K562 (cell line): Measurements from ENCODE around the gene MILR1. TPM values are rescaled to one million over a fixed set of nuclear protein-coding genes. Genes with fewer than 3 reads are reported as not detected.

Experiments used
- CBX8 ChIP-seq: fragments of 200-600 bp; sonication (generic); IDR thresholded peaks from 2 replicates; pipeline ENCODE4 v1.6.1; 2012; ENCODE audit warnings: borderline replicate concordance, mixed run types, low read depth, mild to moderate bottlenecking, moderate library complexity, mixed read lengths, low read length, control low read depth, inconsistent platforms; ENCODE audit not compliant: poor library complexity, severe bottlenecking; ENCODE audit errors: extremely low read depth
- CCNT2 ChIP-seq: IDR thresholded peaks from 2 replicates; pipeline ENCODE4 v1.6.1; 2011; ENCODE audit warnings: borderline replicate concordance, low read depth, mild to moderate bottlenecking, moderate library complexity, mixed read lengths, low read length; ENCODE audit not compliant: insufficient read length; ENCODE audit errors: extremely low read depth
- DACH1 ChIP-seq: fragments of 450-650 bp; IDR thresholded peaks from 2 replicates; pipeline ENCODE4 v1.6.1; 2018; ENCODE audit not compliant: partially characterized antibody
- DDX20 ChIP-seq: fragments of 450-650 bp; IDR thresholded peaks from 2 replicates; pipeline ENCODE4 v1.6.1; 2016; ENCODE audit warnings: missing genetic modification characterization, low read depth, mild to moderate bottlenecking, missing compliant biosample characterization, moderate library complexity
- HMGN3 ChIP-seq: IDR thresholded peaks from 2 replicates; pipeline ENCODE4 v1.6.1; 2011; ENCODE audit warnings: borderline replicate concordance, low read depth, mild to moderate bottlenecking, mixed read lengths, low read length; ENCODE audit not compliant: insufficient read length; ENCODE audit errors: extremely low read depth
- KDM4B ChIP-seq, 2 experiments: fragments of 450-650 bp in 1 of 2; sonication (generic) in 1 of 2; IDR thresholded peaks; 2 replicates each; pipeline ENCODE4 v1.6.1; 2016 to 2017; ENCODE audit warnings: borderline replicate concordance in 2 of 2, antibody characterized with exemption in 1 of 2, low read depth in 1 of 2, mild to moderate bottlenecking in 1 of 2
- MED1 ChIP-seq: sonication (generic); formaldehyde crosslinking; IDR thresholded peaks from 2 replicates; pipeline ENCODE4 v1.8.1; 2023; ENCODE audit warnings: missing genetic modification reagents, borderline replicate concordance
- NONO ChIP-seq, 2 experiments: fragments of 200-400 bp in 1 of 2; fragments of 450-650 bp in 1 of 2; formaldehyde crosslinking in 1 of 2; IDR thresholded peaks; 2 replicates each; pipeline ENCODE4 v1.6.1; 2017; ENCODE audit warnings: low read depth in 2 of 2, mild to moderate bottlenecking in 2 of 2, moderate library complexity in 2 of 2, low read length in 1 of 2
- NR4A1 ChIP-seq, 2 experiments: fragments of 250-450 bp in 1 of 2; fragments of 450-650 bp in 1 of 2; sonication (Bioruptor Pico) in 1 of 2; IDR thresholded peaks; 2 replicates each; pipeline versions ENCODE4 v1.4.0 to v1.6.1; 2016 to 2020; ENCODE audit warnings: mild to moderate bottlenecking in 2 of 2, missing compliant biosample characterization in 1 of 2, missing genetic modification characterization in 1 of 2, moderate library complexity in 1 of 2
- NRF1 ChIP-seq, 2 experiments: fragments of 450-650 bp; IDR thresholded peaks in 1 of 2; conservative IDR thresholded peaks in 1 of 2; 2 replicates each; pipeline ENCODE4 v1.6.1; 2014; ENCODE audit warnings: mild to moderate bottlenecking in 2 of 2
- PCBP2 ChIP-seq: fragments of 200-400 bp; formaldehyde crosslinking; IDR thresholded peaks from 2 replicates; pipeline ENCODE4 v1.6.1; 2018; ENCODE audit warnings: low read length, low read depth, mild to moderate bottlenecking, moderate library complexity; ENCODE audit not compliant: poor library complexity, severe bottlenecking
- PHB2 ChIP-seq: fragments of 450-650 bp; IDR thresholded peaks from 2 replicates; pipeline ENCODE4 v1.6.1; 2017; ENCODE audit warnings: low read depth
- POLR2B ChIP-seq: fragments of 450-650 bp; IDR thresholded peaks from 2 replicates; pipeline ENCODE4 v1.6.1; 2018; ENCODE audit warnings: low read depth; ENCODE audit not compliant: partially characterized antibody
- RBFOX2 ChIP-seq: fragments of 200-400 bp; formaldehyde crosslinking; IDR thresholded peaks from 2 replicates; pipeline ENCODE4 v1.6.1; 2017; ENCODE audit warnings: low read depth, mild to moderate bottlenecking, low read length, moderate library complexity
- SREBF1 ChIP-seq: fragments of 150-350 bp; IDR thresholded peaks from 2 replicates; pipeline ENCODE4 v1.6.1; 2014; ENCODE audit warnings: antibody characterized with exemption, low read depth, low read length, borderline replicate concordance
- ZNF316 ChIP-seq: fragments of 450-650 bp; IDR thresholded peaks from 2 replicates; pipeline ENCODE4 v1.6.1; 2016
- ZNF584 ChIP-seq: fragments of 200-800 bp; sonication (Bioruptor generic); IDR thresholded peaks from 2 replicates; pipeline ENCODE4 v1.6.1; 2016; ENCODE audit warnings: low read depth, mild to moderate bottlenecking, missing genetic modification characterization, missing compliant biosample characterization
- polyA plus RNA-seq, 8 experiments: library from polyadenylated mRNA; depleted of rRNA in 4 of 8; stranded (reverse) in 5 of 8; unstranded in 3 of 8; fragments of >200 nt; fragmentation: Nextera tagmentation in 2 of 8; fragmentation: Illumina TruSeq in 1 of 8; extraction: Ambion mirVana in 2 of 8; extraction: Trizol in 1 of 8; gene quantifications; 2 replicates each; pipeline versions ENCODE4 v1.2.1 to v1.2.3, GENCODE V29; 2011 to 2014; ENCODE audit warnings: inconsistent platforms in 1 of 8, missing spikeins in 1 of 8
- total RNA-seq, 7 experiments: library from RNA; depleted of rRNA in 6 of 7; stranded (reverse); fragments of >200 nt in 6 of 7; fragmentation: Illumina TruSeq in 2 of 7; extraction: Trizol in 2 of 7; gene quantifications; 2 replicates each; pipeline versions ENCODE4 v1.2.1 to v1.2.3, GENCODE V29; 2011 to 2021; ENCODE audit warnings: low replicate concordance in 1 of 7
- TF ChIP-seq, protein P1 (sequence below): fragments of 150-350 bp; conservative IDR thresholded peaks from 2 replicates; pipeline ENCODE4 v1.6.1; 2014; ENCODE audit warnings: low read length
- TF ChIP-seq, protein P2 (sequence below): sonication (generic); formaldehyde crosslinking; IDR thresholded peaks from 2 replicates; pipeline ENCODE4 v1.8.0; 2023; ENCODE audit warnings: mild to moderate bottlenecking, missing genetic modification reagents
- TF ChIP-seq, protein P3 (sequence below): fragments of 450-650 bp; IDR thresholded peaks from 2 replicates; pipeline ENCODE4 v1.6.1; 2016; ENCODE audit warnings: antibody characterized with exemption

Gene MILR1
- total and polyA plus RNA-seq, 9 of the 15 experiments (the other 6 are each of a cell fraction or from before 2014, with no cell fraction given) = 3.8 to 14.1 (median 7.1) TPM

DNA sequence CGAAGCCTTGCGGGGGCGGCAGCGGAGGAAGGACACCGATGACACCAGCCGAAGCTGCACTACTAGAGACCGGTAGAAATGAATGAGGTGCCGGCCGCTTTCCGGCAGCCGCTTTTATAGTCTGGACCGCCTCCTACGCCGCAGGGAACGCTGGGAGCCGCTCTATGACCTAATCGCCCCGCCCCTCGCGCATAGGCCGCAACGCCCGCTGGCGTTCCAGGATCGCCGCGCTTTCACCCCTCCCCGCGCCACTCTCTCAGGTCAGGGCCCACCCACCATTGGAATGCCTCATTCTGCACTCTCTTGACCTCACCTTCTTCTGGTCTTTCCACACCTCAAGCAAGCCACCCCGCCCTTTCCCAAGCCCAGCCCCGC lies 57.3 kb downstream of the MILR1 start, which contains the start of gene DDX5 (continued):
- TF ChIP-seq NONO (IDR thresholded peaks at IDR 0.05; ENCODE audit: low read depth in 2 of 2, low read length in 1 of 2) (peak; percentile 80 to 82; a peak in 3 of 4 replicates), NRF1 (conservative IDR thresholded peaks at IDR 0.05 in 1 of 2, IDR thresholded peaks at IDR 0.05 in 1 of 2) (peak; percentile 87 to 89), DDX20 (tag) (no peak), PHB2 (no peak), KDM4B (IDR thresholded peaks at IDR 0.05; ENCODE audit: borderline replicate concordance in 2 of 2, low read depth in 1 of 2) (no peak), SREBF1 (no peak), NR4A1 (CRISPR knock-in tag; IDR thresholded peaks at IDR 0.05) (no peak), NR4A1 (tag; IDR thresholded peaks at IDR 0.05) (no peak), PCBP2 (no peak), MED1 (CRISPR knock-in tag) (peak; percentile 90; the same call in 1 of the 2 replicates), ZNF584 (CRISPR knock-in tag) (0 out of 2 replicates have a peak, but pooled peaks have one; percentile 58), RBFOX2 (peak; percentile 5; the same call in 1 of the 2 replicates), DACH1 (no peak), CCNT2 (peak; percentile 84), POLR2B (peak; percentile 99), CBX8 (no peak), ZNF316 (no peak), HMGN3 (peak; percentile 85)
- TF ChIP-seq, protein P1, sequence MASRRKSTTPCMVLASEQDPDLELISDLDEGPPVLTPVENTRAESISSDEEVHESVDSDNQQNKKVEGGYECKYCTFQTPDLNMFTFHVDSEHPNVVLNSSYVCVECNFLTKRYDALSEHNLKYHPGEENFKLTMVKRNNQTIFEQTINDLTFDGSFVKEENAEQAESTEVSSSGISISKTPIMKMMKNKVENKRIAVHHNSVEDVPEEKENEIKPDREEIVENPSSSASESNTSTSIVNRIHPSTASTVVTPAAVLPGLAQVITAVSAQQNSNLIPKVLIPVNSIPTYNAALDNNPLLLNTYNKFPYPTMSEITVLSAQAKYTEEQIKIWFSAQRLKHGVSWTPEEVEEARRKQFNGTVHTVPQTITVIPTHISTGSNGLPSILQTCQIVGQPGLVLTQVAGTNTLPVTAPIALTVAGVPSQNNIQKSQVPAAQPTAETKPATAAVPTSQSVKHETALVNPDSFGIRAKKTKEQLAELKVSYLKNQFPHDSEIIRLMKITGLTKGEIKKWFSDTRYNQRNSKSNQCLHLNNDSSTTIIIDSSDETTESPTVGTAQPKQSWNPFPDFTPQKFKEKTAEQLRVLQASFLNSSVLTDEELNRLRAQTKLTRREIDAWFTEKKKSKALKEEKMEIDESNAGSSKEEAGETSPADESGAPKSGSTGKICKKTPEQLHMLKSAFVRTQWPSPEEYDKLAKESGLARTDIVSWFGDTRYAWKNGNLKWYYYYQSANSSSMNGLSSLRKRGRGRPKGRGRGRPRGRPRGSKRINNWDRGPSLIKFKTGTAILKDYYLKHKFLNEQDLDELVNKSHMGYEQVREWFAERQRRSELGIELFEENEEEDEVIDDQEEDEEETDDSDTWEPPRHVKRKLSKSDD = 0 out of 2 replicates have a peak, but pooled peaks have one; percentile 22
- TF ChIP-seq, protein P2, sequence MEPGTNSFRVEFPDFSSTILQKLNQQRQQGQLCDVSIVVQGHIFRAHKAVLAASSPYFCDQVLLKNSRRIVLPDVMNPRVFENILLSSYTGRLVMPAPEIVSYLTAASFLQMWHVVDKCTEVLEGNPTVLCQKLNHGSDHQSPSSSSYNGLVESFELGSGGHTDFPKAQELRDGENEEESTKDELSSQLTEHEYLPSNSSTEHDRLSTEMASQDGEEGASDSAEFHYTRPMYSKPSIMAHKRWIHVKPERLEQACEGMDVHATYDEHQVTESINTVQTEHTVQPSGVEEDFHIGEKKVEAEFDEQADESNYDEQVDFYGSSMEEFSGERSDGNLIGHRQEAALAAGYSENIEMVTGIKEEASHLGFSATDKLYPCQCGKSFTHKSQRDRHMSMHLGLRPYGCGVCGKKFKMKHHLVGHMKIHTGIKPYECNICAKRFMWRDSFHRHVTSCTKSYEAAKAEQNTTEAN (CRISPR knock-in tag) = 0 out of 2 replicates have a peak, but pooled peaks have one; percentile 82
- TF ChIP-seq, protein P3, sequence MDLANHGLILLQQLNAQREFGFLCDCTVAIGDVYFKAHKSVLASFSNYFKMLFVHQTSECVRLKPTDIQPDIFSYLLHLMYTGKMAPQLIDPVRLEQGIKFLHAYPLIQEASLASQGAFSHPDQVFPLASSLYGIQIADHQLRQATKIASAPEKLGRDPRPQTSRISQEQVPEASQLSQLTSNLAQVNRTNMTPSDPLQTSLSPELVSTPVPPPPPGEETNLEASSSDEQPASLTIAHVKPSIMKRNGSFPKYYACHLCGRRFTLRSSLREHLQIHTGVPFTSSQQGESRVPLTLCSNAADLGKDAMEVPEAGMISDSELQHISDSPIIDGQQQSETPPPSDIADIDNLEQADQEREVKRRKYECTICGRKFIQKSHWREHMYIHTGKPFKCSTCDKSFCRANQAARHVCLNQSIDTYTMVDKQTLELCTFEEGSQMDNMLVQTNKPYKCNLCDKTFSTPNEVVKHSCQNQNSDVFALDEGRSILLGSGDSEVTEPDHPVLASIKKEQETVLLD = peak; percentile 37; the same call in 1 of the 2 replicates
